ENCODE measurements around the gene GIMAP7. TPM values are rescaled to one million over a fixed set of nuclear protein-coding genes. Genes with fewer than 3 reads are reported as not detected.

The GIMAP7 gene
- total RNA-seq, 1 experiment from 2014 or later, result 0.25 TPM

DNA sequence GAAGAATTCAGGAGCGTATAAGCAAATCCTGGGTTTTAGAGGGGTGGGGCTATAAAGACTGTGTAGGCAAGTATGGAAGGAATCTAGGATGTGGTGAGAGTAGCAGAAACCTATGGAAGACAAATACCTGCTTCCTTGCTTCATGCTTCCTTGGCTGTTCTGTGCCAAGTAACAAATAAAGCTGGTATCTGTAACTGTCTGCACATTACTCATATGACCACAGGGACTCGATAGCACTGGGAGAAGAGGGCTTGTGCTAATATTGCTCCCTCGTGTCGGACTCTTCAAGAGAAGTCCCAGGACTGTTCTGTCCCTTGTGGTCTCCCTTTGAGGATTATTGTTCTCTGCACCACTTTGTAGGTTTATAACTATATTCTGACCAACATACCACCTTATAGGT, 11.5 kb upstream of the GIMAP7 start:
- H3K36me3 ChIP-seq (ENCODE audit: control insufficient read depth in 1 of 2, insufficient read depth in 2 of 2, low read length in 2 of 2), result no peaks in the 10 kb centered on the region
- CTCF ChIA-PET, result no interaction called here
- RAD21 ChIA-PET (ENCODE audit: low non-redundant PET in 1 of 2, low total read pairs in 2 of 2, uncharacterized antibody in 2 of 2, unreplicated experiment in 2 of 2), result no interaction called here
- POLR2A ChIA-PET, result no interaction called here
- intact Hi-C loops (cut with micrococcal nuclease), result no loop called here
- H3K4me3 ChIP-seq (replicated peaks in 1 of 2; ENCODE audit: low read depth in 1 of 2, low read length in 2 of 2), result no peak overlapping the region
- BruUV-seq (replicated peaks), result no TSS peak
- ATAC-seq (no peak), DNase-seq (ENCODE audit: low read depth, low spot score) (no peak)
- H3K9me2 ChIP-seq (ENCODE audit: insufficient read depth), result no peaks in the 10 kb centered on the region
- H3K79me2 ChIP-seq (ENCODE audit: insufficient read depth, low read length), result no peaks in the 10 kb centered on the region
- H3K9ac ChIP-seq (ENCODE audit: low read length), result no peak overlapping the region
- H3K9me3 ChIP-seq (ENCODE audit: control insufficient read depth in 1 of 2, insufficient read depth in 1 of 2, low read depth in 1 of 2, low read length in 2 of 2), result no peaks in the 10 kb centered on the region
- TF ChIP-seq RAD21 (IDR thresholded peaks at IDR 0.05; ENCODE audit: low read depth), result no peak
- TF ChIP-seq SRF (IDR thresholded peaks at IDR 0.05; ENCODE audit: low read depth), result no peak
- no peaks in the 10 kb centered on the region for H3K4me1 ChIP-seq (ENCODE audit: control insufficient read depth in 1 of 2, insufficient read depth in 2 of 2, low read length in 2 of 2)
- H3K27ac ChIP-seq (ENCODE audit: low read depth, low read length), result no peak overlapping the region
- H3K27me3 ChIP-seq (ENCODE audit: insufficient read depth, low read length), result peaks cover 5% of the 10 kb centered on the region; the same call in 1 of the 2 replicates
- no peak overlapping the region for H3K4me2 ChIP-seq (ENCODE audit: low read length)
- no peaks in the 10 kb centered on the region for H4K20me1 ChIP-seq (ENCODE audit: insufficient read depth)
- H2AFZ ChIP-seq (ENCODE audit: low read depth, low read length, poor library complexity, severe bottlenecking), result no peak overlapping the region

DNA sequence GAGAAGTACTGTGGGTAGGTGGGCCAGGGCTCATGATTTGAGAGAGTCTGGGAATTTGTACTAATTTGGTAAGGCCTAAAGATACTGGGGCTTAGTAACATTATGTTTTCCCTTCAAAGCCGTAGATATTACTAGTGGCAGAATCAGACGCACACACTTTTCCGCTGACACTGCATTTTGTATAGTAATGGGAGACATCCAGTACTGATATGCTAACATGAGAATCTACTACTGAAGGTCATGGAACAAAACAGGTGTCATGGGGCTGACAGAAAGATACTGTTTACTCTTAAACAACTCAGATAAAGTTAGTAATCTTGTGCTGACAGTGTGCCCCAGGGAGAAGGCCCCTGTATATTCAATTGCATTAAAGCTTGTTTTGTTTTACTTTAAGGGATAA, 11.1 kb upstream of the GIMAP7 start:
- H3K4me2 ChIP-seq (ENCODE audit: low read length), result no peak overlapping the region
- TF ChIP-seq CBX3 (IDR thresholded peaks at IDR 0.05; ENCODE audit: low read depth) (no peak), JUND (IDR thresholded peaks at IDR 0.05) (no peak), FOSL1 (IDR thresholded peaks at IDR 0.05; ENCODE audit: low read depth) (no peak), YY1 (IDR thresholded peaks at IDR 0.05; ENCODE audit: extremely low read depth, insufficient replicate concordance, low read depth, low read length) (no peak), ELF1 (IDR thresholded peaks at IDR 0.05; ENCODE audit: borderline replicate concordance, low read depth) (no peak), ZFX (IDR thresholded peaks at IDR 0.05) (no peak), SRF (IDR thresholded peaks at IDR 0.05; ENCODE audit: low read depth) (no peak), POLR2AphosphoS5 (IDR thresholded peaks at IDR 0.05; ENCODE audit: low read depth, low read length) (no peak)
- TF ChIP-seq, protein P1, sequence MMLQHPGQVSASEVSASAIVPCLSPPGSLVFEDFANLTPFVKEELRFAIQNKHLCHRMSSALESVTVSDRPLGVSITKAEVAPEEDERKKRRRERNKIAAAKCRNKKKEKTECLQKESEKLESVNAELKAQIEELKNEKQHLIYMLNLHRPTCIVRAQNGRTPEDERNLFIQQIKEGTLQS (IDR thresholded peaks at IDR 0.05), result no peak
- TF ChIP-seq, protein P2, sequence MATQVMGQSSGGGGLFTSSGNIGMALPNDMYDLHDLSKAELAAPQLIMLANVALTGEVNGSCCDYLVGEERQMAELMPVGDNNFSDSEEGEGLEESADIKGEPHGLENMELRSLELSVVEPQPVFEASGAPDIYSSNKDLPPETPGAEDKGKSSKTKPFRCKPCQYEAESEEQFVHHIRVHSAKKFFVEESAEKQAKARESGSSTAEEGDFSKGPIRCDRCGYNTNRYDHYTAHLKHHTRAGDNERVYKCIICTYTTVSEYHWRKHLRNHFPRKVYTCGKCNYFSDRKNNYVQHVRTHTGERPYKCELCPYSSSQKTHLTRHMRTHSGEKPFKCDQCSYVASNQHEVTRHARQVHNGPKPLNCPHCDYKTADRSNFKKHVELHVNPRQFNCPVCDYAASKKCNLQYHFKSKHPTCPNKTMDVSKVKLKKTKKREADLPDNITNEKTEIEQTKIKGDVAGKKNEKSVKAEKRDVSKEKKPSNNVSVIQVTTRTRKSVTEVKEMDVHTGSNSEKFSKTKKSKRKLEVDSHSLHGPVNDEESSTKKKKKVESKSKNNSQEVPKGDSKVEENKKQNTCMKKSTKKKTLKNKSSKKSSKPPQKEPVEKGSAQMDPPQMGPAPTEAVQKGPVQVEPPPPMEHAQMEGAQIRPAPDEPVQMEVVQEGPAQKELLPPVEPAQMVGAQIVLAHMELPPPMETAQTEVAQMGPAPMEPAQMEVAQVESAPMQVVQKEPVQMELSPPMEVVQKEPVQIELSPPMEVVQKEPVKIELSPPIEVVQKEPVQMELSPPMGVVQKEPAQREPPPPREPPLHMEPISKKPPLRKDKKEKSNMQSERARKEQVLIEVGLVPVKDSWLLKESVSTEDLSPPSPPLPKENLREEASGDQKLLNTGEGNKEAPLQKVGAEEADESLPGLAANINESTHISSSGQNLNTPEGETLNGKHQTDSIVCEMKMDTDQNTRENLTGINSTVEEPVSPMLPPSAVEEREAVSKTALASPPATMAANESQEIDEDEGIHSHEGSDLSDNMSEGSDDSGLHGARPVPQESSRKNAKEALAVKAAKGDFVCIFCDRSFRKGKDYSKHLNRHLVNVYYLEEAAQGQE (IDR thresholded peaks at IDR 0.05; ENCODE audit: low read depth), result no peak
- TF ChIP-seq, protein P3, sequence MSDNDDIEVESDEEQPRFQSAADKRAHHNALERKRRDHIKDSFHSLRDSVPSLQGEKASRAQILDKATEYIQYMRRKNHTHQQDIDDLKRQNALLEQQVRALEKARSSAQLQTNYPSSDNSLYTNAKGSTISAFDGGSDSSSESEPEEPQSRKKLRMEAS (IDR thresholded peaks at IDR 0.05), result no peak
- TF ChIP-seq, protein P4, sequence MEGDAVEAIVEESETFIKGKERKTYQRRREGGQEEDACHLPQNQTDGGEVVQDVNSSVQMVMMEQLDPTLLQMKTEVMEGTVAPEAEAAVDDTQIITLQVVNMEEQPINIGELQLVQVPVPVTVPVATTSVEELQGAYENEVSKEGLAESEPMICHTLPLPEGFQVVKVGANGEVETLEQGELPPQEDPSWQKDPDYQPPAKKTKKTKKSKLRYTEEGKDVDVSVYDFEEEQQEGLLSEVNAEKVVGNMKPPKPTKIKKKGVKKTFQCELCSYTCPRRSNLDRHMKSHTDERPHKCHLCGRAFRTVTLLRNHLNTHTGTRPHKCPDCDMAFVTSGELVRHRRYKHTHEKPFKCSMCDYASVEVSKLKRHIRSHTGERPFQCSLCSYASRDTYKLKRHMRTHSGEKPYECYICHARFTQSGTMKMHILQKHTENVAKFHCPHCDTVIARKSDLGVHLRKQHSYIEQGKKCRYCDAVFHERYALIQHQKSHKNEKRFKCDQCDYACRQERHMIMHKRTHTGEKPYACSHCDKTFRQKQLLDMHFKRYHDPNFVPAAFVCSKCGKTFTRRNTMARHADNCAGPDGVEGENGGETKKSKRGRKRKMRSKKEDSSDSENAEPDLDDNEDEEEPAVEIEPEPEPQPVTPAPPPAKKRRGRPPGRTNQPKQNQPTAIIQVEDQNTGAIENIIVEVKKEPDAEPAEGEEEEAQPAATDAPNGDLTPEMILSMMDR (IDR thresholded peaks at IDR 0.05 in 2 of 3, conservative IDR thresholded peaks at IDR 0.05 in 1 of 3; ENCODE audit: borderline replicate concordance in 1 of 3, insufficient read depth in 1 of 3, low read depth in 2 of 3, low read length in 2 of 3), result no peak
- DNase-seq (ENCODE audit: low read depth, low spot score), result no peak
- RAD21 ChIA-PET (ENCODE audit: low non-redundant PET in 1 of 2, low total read pairs in 2 of 2, uncharacterized antibody in 2 of 2, unreplicated experiment in 2 of 2), result no interaction called here
- CTCF ChIA-PET, result no interaction called here
- H3K9me2 ChIP-seq (ENCODE audit: insufficient read depth), result no peaks in the 10 kb centered on the region
- H3K79me2 ChIP-seq (ENCODE audit: insufficient read depth, low read length), result no peaks in the 10 kb centered on the region
- BruUV-seq (replicated peaks), result no TSS peak
- no peaks in the 10 kb centered on the region for H3K9me3 ChIP-seq (ENCODE audit: control insufficient read depth in 1 of 2, insufficient read depth in 1 of 2, low read depth in 1 of 2, low read length in 2 of 2)
- no peak overlapping the region for H3K4me3 ChIP-seq (replicated peaks in 1 of 2; ENCODE audit: low read depth in 1 of 2, low read length in 2 of 2)
- H3K27me3 ChIP-seq (ENCODE audit: insufficient read depth, low read length), result peaks cover 8% of the 10 kb centered on the region
- POLR2A ChIA-PET, result no interaction called here
- no peaks in the 10 kb centered on the region for H4K20me1 ChIP-seq (ENCODE audit: insufficient read depth)
- ATAC-seq, result no peak
- no peaks in the 10 kb centered on the region for H3K4me1 ChIP-seq (ENCODE audit: control insufficient read depth in 1 of 2, insufficient read depth in 2 of 2, low read length in 2 of 2)
- intact Hi-C loops (cut with micrococcal nuclease), result no loop called here
- H3K27ac ChIP-seq (ENCODE audit: low read depth, low read length), result no peak overlapping the region
- no peak overlapping the region for H2AFZ ChIP-seq (ENCODE audit: low read depth, low read length, poor library complexity, severe bottlenecking)
- H3K9ac ChIP-seq (ENCODE audit: low read length), result no peak overlapping the region
- no peaks in the 10 kb centered on the region for H3K36me3 ChIP-seq (ENCODE audit: control insufficient read depth in 1 of 2, insufficient read depth in 2 of 2, low read length in 2 of 2)
